ENCODE results near the gene MESP2.

MESP2 gene

GRCh38 chr15:89802231-89802928 lies 26.2 kb downstream of the MESP2 start:
- DNase-seq (ENCODE audit: low spot score): no peak

- no peak for DNase-seq (ENCODE audit: low spot score)
Observed at GRCh38 chr15:89802986-89803824, 27.1 kb downstream of the MESP2 start.

- DNase-seq (ENCODE audit: low spot score): no peak
Observed at GRCh38 chr15:89803941-89804800, 28.0 kb downstream of the MESP2 start.

- DNase-seq (ENCODE audit: low spot score): no peak
Observed at GRCh38 chr15:89805241-89806209, 29.4 kb downstream of the MESP2 start.

GRCh38 chr15:89806210-89806558 lies 30.1 kb downstream of the MESP2 start:
- no peak for DNase-seq (ENCODE audit: low spot score)

GRCh38 chr15:89806559-89807550 lies 30.7 kb downstream of the MESP2 start:
- no peak for DNase-seq (ENCODE audit: low spot score)

- DNase-seq (ENCODE audit: low spot score): no peak
Observed at GRCh38 chr15:89807689-89808088, 31.6 kb downstream of the MESP2 start.

GRCh38 chr15:89808160-89808870 lies 32.2 kb downstream of the MESP2 start:
- no peak for DNase-seq (ENCODE audit: low spot score)

GRCh38 chr15:89809093-89809786 lies 33.1 kb downstream of the MESP2 start:
- DNase-seq (ENCODE audit: low spot score): no peak

- no peak for DNase-seq (ENCODE audit: low spot score)
Observed at GRCh38 chr15:89809787-89810148, 33.6 kb downstream of the MESP2 start.

- DNase-seq (ENCODE audit: low spot score): no peak
Observed at GRCh38 chr15:89810837-89811236, 34.7 kb downstream of the MESP2 start.

GRCh38 chr15:89812011-89812846 lies 36.1 kb downstream of the MESP2 start:
- DNase-seq (ENCODE audit: low spot score): no peak

- DNase-seq (ENCODE audit: low spot score): no peak
Observed at GRCh38 chr15:89812847-89813320, 36.8 kb downstream of the MESP2 start.

- DNase-seq (ENCODE audit: low spot score): no peak
Observed at GRCh38 chr15:89813381-89814111, 37.4 kb downstream of the MESP2 start.

GRCh38 chr15:89814112-89814742 lies 38.1 kb downstream of the MESP2 start:
- DNase-seq (ENCODE audit: low spot score): no peak

- no peak for DNase-seq (ENCODE audit: low spot score)
Observed at GRCh38 chr15:89815769-89816168, 39.6 kb downstream of the MESP2 start.
